Measurements from ENCODE around the gene LRRTM2. TPM values are rescaled to one million over a fixed set of nuclear protein-coding genes. Genes with fewer than 3 reads are reported as not detected.
A peak's percentile ranks its signal among the peaks of the same experiment; 100 is the strongest.

LRRTM2 gene
- total RNA-seq, 4 donors from 2014 or later, result 0.06 to 0.42 (median 0.12) TPM

DNA sequence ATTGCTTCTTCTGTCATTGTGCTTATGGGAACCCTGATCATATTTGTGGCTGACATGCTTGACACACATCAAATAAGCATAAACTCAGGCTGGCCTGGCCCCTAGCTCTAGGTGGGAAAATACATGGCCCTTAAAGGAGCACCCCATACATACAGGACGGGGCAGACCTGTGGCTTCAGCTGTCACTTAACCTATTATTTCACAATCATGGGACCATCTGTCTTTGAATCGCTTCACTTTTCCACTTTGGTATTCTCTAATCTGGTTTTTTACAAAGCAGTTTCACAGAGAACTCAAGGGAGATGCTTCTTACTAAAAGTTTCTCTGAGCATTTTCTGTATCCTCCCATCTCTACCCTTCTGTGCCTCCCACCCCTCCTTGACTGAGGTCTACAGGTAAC lies 34.6 kb upstream of the LRRTM2 start:
- Histone ChIP-seq H3K4me1 (peaks cover 0 to 4% (median 0%) of the 10 kb centered on the region in 4 donors), H3K27ac (replicated peaks in 1 of 4) (no peak overlapping the region), H3K4me3 (no peak overlapping the region), H3K9me3 (no peaks in the 10 kb centered on the region), H3K27me3 (no peaks in the 10 kb centered on the region), H3K36me3 (peaks cover 0 to 79% (median 38%) of the 10 kb centered on the region in 4 donors)
- no peak for DNase-seq (ENCODE audit: extremely low spot score)
- intact Hi-C loops (cut with DNase I), result no loop called here
- TF ChIP-seq POLR2A (IDR thresholded peaks at IDR 0.05; ENCODE audit: low read depth) (no peak), POLR2AphosphoS5 (IDR thresholded peaks at IDR 0.05) (no peak), EP300 (IDR thresholded peaks at IDR 0.05) (no peak)
- TF ChIP-seq, protein P1, sequence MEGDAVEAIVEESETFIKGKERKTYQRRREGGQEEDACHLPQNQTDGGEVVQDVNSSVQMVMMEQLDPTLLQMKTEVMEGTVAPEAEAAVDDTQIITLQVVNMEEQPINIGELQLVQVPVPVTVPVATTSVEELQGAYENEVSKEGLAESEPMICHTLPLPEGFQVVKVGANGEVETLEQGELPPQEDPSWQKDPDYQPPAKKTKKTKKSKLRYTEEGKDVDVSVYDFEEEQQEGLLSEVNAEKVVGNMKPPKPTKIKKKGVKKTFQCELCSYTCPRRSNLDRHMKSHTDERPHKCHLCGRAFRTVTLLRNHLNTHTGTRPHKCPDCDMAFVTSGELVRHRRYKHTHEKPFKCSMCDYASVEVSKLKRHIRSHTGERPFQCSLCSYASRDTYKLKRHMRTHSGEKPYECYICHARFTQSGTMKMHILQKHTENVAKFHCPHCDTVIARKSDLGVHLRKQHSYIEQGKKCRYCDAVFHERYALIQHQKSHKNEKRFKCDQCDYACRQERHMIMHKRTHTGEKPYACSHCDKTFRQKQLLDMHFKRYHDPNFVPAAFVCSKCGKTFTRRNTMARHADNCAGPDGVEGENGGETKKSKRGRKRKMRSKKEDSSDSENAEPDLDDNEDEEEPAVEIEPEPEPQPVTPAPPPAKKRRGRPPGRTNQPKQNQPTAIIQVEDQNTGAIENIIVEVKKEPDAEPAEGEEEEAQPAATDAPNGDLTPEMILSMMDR (IDR thresholded peaks at IDR 0.05), result no peak
- 92% methylated on average over 2 of the region's 2 CpGs for WGBS

DNA sequence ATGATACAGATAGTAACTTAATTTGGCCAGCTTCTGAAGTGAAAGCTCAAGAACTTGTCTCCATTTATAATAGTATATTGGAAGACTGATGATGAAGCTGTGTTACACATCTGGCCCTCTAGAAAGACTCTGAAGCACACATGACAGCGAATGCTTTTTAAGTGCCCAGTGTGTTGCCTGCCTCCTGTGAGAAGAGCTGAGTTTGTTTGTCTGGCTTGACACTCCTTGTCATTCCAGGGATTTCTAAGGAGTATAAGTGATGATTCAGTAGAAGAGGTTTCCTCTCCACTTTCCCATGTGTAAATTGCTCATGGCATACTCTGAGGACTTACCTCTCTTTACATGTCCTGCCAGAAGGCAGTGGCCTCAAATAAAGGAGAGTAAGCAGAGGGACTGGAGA lies 30.4 kb upstream of the LRRTM2 start:
- Histone ChIP-seq H3K4me3 (no peak overlapping the region), H3K27ac (replicated peaks in 1 of 4) (no peak overlapping the region), H3K9me3 (no peaks in the 10 kb centered on the region), H3K36me3 (peaks cover 3 to 76% (median 46%) of the 10 kb centered on the region in 4 donors), H3K27me3 (no peaks in the 10 kb centered on the region), H3K4me1 (peaks cover 4 to 22% (median 17%) of the 10 kb centered on the region in 4 donors)
- no peak for DNase-seq (ENCODE audit: extremely low spot score)
- TF ChIP-seq, protein P1 (IDR thresholded peaks at IDR 0.05), result no peak
- TF ChIP-seq POLR2AphosphoS5 (IDR thresholded peaks at IDR 0.05) (no peak), EP300 (IDR thresholded peaks at IDR 0.05) (no peak), POLR2A (IDR thresholded peaks at IDR 0.05; ENCODE audit: low read depth) (no peak)
- 93% methylated on average over 1 of the region's 1 CpG for WGBS
- intact Hi-C loops (cut with DNase I), result no loop called here

GRCh38 chr5:138903130-138903775 lies 28.1 kb upstream of the LRRTM2 start:
- WGBS, result 73% methylated on average over 10 of the region's 10 CpGs
- H3K27me3 ChIP-seq, result no peaks in the 10 kb centered on the region
- H3K4me1 ChIP-seq, result peaks cover 7 to 22% (median 17%) of the 10 kb centered on the region in 4 donors
- no peaks in the 10 kb centered on the region for H3K9me3 ChIP-seq
- H3K27ac ChIP-seq (replicated peaks in 1 of 4), result peak overlapping the region in 2 of 4 donors; percentile 13 to 20
- intact Hi-C loops (cut with DNase I), result no loop called here
- no peak for DNase-seq (ENCODE audit: extremely low spot score)
- TF ChIP-seq EP300 (IDR thresholded peaks at IDR 0.05), result no peak
- TF ChIP-seq POLR2AphosphoS5 (IDR thresholded peaks at IDR 0.05), result peak in 1 of 2 donors; percentile 56
- H3K4me3 ChIP-seq, result no peak overlapping the region
- peaks cover 3 to 68% (median 40%) of the 10 kb centered on the region in 4 donors for H3K36me3 ChIP-seq

GRCh38 chr5:138901716-138902115 lies 26.6 kb upstream of the LRRTM2 start:
- intact Hi-C loops (cut with DNase I), result no loop called here
- Histone ChIP-seq H3K27me3 (no peaks in the 10 kb centered on the region), H3K36me3 (peaks cover 3 to 59% (median 30%) of the 10 kb centered on the region in 4 donors), H3K27ac (replicated peaks in 1 of 4) (no peak overlapping the region), H3K9me3 (no peaks in the 10 kb centered on the region), H3K4me3 (no peak overlapping the region), H3K4me1 (peaks cover 7 to 22% (median 17%) of the 10 kb centered on the region in 4 donors)
- WGBS, result 88% methylated on average over 2 of the region's 2 CpGs
- DNase-seq (ENCODE audit: extremely low spot score), result no peak
- TF ChIP-seq POLR2A (IDR thresholded peaks at IDR 0.05; ENCODE audit: low read depth) (no peak), POLR2AphosphoS5 (IDR thresholded peaks at IDR 0.05) (no peak), EP300 (IDR thresholded peaks at IDR 0.05) (no peak)
- TF ChIP-seq, protein P1 (IDR thresholded peaks at IDR 0.05), result no peak

DNA sequence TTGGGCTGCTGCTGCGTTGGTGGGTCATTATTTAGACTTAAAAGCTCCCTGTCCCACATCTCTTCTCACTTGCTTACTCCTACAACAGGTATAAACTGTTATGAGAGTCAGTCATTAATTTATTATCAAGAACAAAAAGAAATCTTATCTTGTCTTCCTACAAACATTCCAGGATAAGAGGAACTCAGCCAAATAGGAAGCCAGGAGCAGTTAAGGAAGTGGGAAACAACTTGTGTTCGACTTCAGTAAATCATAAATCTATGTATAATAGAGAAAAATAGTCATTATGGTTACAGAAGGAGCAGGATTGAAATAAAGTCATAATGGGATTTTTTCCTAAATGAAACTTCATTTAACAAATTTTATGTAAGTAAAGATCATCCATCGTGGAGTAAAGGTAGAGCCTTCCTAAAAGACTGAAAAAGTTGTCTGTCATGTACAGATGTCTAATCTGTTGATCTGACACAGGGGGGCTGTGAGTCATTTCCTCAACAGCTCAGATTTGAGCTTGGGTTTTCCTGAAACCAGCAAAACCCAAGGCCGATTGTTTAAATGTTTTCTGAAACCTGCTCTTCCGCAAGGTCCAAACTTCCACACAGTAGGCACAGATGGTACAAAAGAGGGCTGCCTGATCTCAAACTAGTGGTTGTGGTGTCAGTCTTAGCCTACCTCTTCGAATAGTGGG lies 25.3 kb upstream of the LRRTM2 start:
- Histone ChIP-seq H3K4me3 (no peak overlapping the region), H3K36me3 (peaks cover 3 to 46% (median 24%) of the 10 kb centered on the region in 4 donors), H3K27ac (replicated peaks in 1 of 4) (peak overlapping the region in 3 of 4 donors; percentile 0 to 14 (median 2)), H3K4me1 (peaks cover 7 to 22% (median 17%) of the 10 kb centered on the region in 4 donors), H3K9me3 (no peaks in the 10 kb centered on the region), H3K27me3 (no peaks in the 10 kb centered on the region)
- intact Hi-C loops (cut with DNase I), result no loop called here
- 65% methylated on average over 6 of the region's 6 CpGs for WGBS
- DNase-seq (ENCODE audit: extremely low spot score), result no peak
- TF ChIP-seq POLR2AphosphoS5 (IDR thresholded peaks at IDR 0.05), result peak; percentile 16 to 35
- no peak for TF ChIP-seq POLR2A (IDR thresholded peaks at IDR 0.05; ENCODE audit: low read depth)

Measured in esophagus muscularis mucosa (tissue), 4 donors.